Measurements from ENCODE around the gene CYB561.

The CYB561 gene

DNA sequence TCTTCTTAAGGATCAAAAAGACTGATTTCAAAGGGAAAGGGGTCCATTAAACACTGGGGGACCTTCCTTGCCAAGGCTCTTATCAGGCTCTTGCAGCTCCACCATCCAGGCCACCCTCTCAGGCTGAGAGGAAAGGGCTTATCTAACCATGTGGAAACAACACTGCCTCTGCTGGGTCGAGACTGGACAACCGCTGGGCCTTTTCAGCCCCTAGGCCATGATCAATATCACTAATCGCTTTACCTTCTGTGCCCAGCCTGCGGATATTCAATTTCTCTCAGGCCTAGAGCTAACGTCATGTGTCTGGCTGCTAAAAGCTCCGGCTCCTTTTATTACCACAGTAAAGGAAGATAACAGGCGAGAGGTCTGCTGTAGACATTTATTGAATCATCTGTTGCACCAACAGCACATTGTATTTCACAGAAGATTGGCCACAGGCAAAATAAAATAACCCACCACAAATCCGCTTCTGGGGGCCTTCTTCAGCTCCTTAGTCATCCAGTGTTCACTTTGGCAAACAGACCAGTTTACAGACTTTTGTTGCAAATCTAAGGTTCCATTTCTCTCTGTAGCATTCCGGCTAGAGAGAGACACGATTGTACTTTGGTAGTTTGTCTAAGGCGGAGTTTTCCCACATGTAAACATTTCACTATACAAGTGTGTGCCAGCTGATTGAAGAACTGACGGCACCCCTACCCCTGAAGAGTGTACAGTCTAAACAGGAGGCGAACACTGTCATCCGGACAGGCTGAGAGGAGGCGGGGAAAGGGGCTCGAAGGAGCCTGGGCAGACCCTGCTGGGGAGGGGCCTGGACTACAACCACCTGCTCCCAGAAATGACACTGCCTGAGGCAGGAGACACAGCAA lies 13.9 kb downstream of the CYB561 start:
- FAIRE-seq: no peak

GRCh38 chr17:63431618-63431938 lies 14.5 kb downstream of the CYB561 start:
- FAIRE-seq: no peak

DNA sequence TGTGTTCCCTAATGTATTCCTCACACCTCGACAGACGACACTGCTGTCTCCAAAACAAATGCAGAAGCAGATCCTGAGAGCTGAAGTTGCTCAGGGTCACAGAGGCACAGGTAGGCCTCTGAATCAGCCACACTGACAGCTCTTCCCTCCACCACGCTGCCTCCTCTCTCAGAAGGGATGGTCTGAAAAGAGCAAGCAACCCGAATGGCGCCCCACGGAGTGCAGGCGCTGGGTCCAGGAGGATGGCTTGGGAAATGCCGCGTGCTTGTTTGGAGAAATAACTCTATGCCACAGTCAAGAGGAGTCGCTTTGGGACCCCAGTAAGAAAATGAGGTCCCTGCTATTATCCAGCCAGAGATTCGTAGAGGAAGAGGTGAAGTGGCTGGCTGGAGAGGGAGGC lies 15.9 kb downstream of the CYB561 start:
- FAIRE-seq: no peak

GRCh38 chr17:63429766-63430165 lies 16.3 kb downstream of the CYB561 start:
- no peak for FAIRE-seq

- FAIRE-seq: no peak
Measured at GRCh38 chr17:63426917-63427308, 19.2 kb downstream of the CYB561 start.

DNA sequence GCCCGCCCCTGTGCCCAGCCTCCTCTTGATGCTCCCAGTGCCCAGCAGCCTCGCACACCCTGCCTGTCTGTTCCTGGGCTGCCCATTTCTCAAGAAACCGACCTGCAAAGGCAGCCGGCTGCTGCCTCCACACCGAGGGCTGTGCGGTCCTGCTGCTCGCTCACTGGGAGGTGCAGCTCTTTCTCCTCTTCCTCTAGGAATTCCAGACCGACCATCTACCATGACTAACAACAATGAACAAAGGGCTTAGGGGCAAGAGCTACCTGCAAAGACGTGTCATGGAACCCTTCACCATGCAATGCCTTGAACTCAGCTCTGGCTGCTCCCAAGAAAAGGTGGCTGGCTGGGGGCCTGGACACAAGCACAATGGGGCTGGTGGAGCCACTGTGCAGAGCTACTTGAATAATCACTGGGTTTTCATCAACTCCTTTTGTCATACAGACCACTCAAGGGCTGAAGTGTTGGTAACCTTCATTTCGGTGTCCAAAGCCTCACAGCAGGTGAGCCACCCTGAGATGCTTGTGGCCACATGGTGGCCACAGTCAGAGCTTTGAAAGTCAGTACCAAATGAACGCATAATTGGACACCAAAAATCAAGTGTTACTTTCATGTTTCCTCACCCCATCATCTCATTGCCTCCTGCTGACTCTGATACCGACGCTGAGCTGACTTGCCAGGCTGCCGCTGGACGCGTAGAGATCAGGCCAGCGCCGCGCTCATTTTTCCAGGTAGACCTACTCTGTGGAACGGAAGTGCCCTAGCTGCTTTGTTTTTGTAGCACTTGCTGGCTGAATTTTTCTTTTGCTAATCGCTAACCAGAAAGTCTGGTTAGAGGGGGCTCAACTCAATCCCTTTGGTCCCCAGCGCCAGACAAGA lies 19.8 kb downstream of the CYB561 start:
- no peak for FAIRE-seq

DNA sequence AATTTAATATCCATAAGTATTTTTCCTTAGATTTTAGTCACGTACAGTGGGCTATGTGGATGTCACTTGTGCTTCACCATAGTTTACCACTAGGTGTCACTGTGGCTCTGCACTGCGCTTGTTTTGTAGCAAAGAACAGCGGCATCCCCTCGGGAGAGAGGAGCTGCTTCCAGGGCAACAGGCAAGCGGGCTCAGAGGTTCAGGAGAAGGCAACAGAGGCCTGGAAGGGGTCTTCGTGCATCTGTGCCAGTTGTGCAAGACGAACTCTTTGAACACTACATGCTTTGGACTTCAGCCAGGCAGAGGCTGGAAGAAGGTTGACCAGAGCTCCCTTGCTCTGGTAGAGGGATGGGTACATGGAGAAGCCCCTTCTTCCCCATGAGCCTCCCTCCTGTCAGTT lies 20.6 kb downstream of the CYB561 start:
- FAIRE-seq: peak; percentile 95

GRCh38 chr17:63423963-63424362 lies 22.1 kb downstream of the CYB561 start:
- no peak for FAIRE-seq

DNA sequence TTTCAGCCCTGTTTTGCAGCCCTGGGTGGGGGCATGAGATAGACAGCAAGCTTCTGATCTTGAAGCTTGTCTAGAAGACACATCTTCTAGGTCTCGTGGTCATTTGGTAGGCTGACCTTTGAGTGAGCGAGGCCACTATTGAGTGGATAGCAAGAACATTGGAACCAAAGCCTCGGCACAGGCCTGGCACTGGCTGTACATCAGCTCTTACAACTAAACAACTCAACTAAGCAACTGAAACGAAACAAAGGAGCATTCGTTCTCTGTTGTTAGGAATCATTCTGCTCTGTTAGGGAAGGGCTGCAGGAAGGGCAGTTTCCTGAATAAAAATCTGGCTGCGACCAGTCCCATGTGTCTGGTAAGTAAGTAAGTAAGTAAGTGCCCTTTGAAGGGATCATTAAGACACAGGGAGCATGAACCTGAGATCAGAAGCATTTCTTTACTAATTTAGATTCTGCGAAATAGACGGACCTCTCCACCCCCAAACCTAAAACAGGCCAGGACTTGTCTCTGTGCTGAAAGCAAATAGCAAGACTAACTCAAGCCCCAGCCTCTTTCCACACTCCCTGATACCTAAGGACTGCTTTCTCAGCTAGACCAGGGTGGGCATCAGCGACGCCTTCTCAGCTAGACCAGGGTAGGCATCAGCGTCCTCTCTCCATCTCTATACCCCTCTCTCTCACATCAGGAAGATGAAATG lies 22.7 kb downstream of the CYB561 start:
- no peak for FAIRE-seq

- no peak for FAIRE-seq
Measured at GRCh38 chr17:63421681-63422645, 24.1 kb downstream of the CYB561 start.

DNA sequence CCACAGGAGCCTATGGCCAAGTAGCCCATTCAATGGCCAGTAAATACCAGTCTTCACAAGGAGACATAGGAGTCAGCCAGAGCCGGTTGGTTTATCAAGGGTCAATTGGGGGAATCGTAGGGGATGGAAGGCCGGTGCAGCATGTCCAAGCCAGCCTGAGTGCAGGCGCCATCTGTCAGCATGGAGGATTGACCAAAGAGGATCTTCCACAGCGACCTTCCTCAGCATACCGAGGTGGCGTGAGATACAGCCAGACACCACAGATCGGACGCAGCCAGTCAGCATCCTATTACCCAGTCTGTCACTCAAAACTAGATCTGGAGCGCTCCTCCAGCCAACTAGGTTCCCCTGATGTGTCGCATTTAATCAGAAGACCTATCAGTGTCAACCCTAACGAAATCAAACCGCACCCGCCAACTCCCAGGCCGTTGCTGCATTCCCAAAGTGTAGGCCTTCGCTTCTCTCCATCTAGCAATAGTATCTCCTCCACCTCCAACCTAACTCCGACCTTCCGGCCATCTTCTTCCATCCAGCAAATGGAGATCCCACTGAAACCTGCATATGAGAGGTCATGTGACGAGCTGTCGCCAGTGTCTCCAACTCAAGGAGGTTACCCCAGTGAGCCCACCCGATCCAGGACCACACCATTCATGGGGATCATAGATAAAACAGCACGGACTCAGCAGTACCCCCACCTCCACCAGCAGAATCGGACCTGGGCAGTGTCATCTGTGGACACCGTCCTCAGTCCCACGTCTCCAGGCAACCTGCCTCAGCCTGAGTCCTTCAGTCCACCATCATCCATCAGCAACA lies 25.0 kb downstream of the CYB561 start:
- no peak for FAIRE-seq

- FAIRE-seq: no peak
Measured at GRCh38 chr17:63419949-63420867, 25.9 kb downstream of the CYB561 start.

GRCh38 chr17:63419398-63419797 lies 26.7 kb downstream of the CYB561 start:
- FAIRE-seq: no peak

GRCh38 chr17:63418540-63418939 lies 27.6 kb downstream of the CYB561 start:
- FAIRE-seq: no peak

DNA sequence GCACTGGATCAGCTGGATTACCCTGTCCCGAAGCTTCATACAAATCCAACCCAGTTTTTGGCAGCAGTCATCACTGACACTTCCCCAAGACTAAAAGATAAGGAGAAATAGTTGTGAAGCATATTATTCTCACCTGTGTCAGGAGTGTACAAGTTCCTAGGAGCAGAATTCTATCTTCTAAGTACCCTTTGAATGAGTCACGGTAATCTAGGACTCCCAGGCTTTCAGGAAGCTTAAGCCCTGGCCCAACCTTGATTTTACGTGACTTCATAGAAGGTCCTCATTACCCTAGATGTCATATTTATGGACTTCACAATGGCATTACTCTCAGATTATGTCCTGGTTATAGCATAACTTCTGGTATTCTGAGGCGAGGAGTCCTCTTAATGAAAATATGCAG lies 31.9 kb downstream of the CYB561 start:
- FAIRE-seq: no peak

- no peak for FAIRE-seq
Measured at GRCh38 chr17:63413128-63413527, 33.0 kb downstream of the CYB561 start.

- FAIRE-seq: no peak
Measured at GRCh38 chr17:63412234-63412633, 33.9 kb downstream of the CYB561 start.

- no peak for FAIRE-seq
Measured at GRCh38 chr17:63407741-63408330, 38.3 kb downstream of the CYB561 start.

GRCh38 chr17:63406689-63407330 lies 39.3 kb downstream of the CYB561 start:
- FAIRE-seq: peak; percentile 51
